ENCODE results near the gene NTSR1.

GRCh38 chr20:62670156-62670555 is 38.5 kb upstream of the NTSR1 start:
- TF ChIP-seq CTCF (IDR thresholded peaks at IDR 0.05) (no peak), POLR2A (IDR thresholded peaks at IDR 0.05) (no peak)
